AG04449 (cell line): ENCODE data around the gene LTBP2.
A peak's percentile ranks its signal among the peaks of the same experiment; 100 is the strongest.

ENCODE experiments used
- CTCF ChIA-PET: fragments of 350-600 bp; formaldehyde crosslinking; extraction: SDS; loops from one replicate; lab custom pipeline; 2021; ENCODE audit warnings: antibody characterized with exemption; lab: Yijun Ruan, JAX
- POLR2A ChIA-PET: fragments of 400-600, 350-600 bp; formaldehyde crosslinking; extraction: SDS; loops from one replicate; lab custom pipeline; 2020; ENCODE audit warnings: antibody characterized with exemption, inconsistent platforms; lab: Yijun Ruan, JAX
- DNase-seq: peaks from one replicate; pipeline ENCODE4 v3.0.0-alpha.2; 2010; ENCODE audit warnings: low read depth, low spot score
- H3K4me3 ChIP-seq: 2 replicates; pipeline ENCODE4 v1.5.1; 2011; ENCODE audit warnings: low read depth, mild to moderate bottlenecking, control low read depth, low read length
- CTCF ChIP-seq: IDR thresholded peaks from one replicate; pipeline ENCODE4 v1.5.1; 2011; ENCODE audit warnings: mild to moderate bottlenecking, moderate library complexity, low read length, control low read depth, inconsistent platforms; ENCODE audit not compliant: insufficient read depth; ENCODE audit errors: missing control alignments

LTBP2 gene

DNA sequence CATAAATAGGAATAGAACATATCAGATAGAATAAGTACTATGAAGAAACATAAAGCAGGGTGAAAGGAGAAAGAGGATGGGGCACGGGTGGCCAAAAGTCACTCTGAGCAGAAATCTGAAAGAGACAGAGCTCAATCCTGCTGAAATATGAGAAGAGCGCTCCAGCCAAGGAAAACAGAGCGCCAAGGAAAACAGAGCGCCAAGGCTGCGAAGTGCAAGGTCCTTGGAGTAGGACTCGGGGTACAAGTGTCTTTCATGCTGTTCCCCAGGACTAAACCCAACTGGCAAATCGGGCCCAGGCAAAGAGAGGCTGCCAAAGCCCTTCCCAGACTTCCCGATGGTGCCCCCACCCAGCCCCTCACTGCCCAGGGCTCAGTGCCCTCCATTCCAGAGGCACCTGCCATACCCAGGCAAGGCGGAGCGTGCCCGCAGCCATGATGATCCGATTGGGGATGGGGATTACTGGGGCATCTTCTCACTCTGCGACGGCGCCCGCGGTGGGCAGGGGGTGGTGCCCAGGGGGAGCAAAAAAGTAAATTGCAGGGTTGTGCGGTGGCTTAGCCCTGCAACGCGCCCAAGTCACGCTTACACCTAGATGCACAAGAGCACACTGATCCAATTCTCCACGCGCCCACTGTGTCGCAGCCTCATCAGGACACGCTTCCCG, 1.7 kb downstream of the LTBP2 start:
- H3K4me3 ChIP-seq = peak overlapping the region; percentile 67
- no peak for TF ChIP-seq CTCF
- POLR2A ChIA-PET = interaction anchor here (1.1 to 1.4 kb wide), 2 partner anchors 10 to 39 kb away, joined by 4 to 8 read pairs; no protein-coding TSS in a partner anchor
- CTCF ChIA-PET = interaction anchor here (0.7 to 12.5 kb wide), 41 partner anchors 9 to 296 kb away, joined by 3 to 318 read pairs (median 7); partner anchors contain the start of gene YLPM1
- DNase-seq = no peak

GRCh38 chr14:74609721-74610120, 2.3 kb downstream of the LTBP2 start:
- ChIA-PET POLR2A (no interaction called here), CTCF (interaction anchor here (0.7 to 12.5 kb wide), 52 partner anchors 9 to 308 kb away, joined by 3 to 318 read pairs (median 5); partner anchors contain the start of genes AREL1 and YLPM1)
- TF ChIP-seq CTCF = no peak
- no peak for DNase-seq
- peak overlapping the region; percentile 67 for H3K4me3 ChIP-seq

DNA sequence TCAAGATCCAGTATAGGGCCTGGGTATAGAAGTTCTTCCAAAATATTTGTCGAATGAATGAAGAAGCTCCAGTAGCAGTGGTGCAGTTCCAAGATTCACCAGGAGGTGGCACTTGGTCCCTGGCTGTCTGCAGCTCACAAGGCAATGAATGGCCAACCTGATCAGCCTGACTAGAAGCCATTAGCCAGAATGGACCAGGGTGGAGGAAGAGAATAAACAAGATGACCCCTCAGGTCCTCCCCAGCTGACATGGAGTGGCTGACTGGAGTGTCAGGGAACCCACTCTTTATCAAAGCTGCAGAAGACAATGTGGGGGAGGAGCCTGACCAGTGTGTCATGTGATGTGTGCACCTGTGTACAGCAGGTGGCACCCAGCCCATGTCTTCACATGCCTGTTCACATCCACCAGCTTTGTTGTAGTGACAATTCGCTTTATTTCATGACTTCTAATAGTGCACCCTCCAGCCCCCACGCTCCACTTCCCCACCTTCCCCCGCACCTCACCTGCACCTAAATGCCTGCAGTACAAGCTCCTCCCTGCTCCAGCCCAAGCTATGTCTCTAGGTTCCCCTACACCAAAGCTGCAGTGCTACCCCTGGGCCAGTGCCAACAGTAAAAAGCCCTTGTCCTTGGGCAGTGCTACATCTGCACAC, 3.0 kb downstream of the LTBP2 start:
- no peak overlapping the region; the same call in none of the 2 replicates for H3K4me3 ChIP-seq
- ChIA-PET POLR2A (interaction anchor here (0.6 to 1.0 kb wide), 5 partner anchors 8 to 195 kb away, joined by 3 to 4 read pairs (median 3); no protein-coding TSS in a partner anchor), CTCF (interaction anchor here (0.6 to 12.5 kb wide), 63 partner anchors 8 to 480 kb away, joined by 3 to 318 read pairs (median 4); partner anchors contain the start of genes AREL1 and YLPM1)
- TF ChIP-seq CTCF = peak; percentile 89
- DNase-seq = no peak

- no peak for TF ChIP-seq CTCF
- CTCF ChIA-PET = interaction anchor here (1.2 to 12.5 kb wide), 5 partner anchors 9 to 299 kb away, joined by 3 to 318 read pairs (median 3); no protein-coding TSS in a partner anchor
- H3K4me3 ChIP-seq = no peak overlapping the region
- no peak for DNase-seq
- POLR2A ChIA-PET = no interaction called here
These were observed 5.3 kb downstream of the LTBP2 start for GRCh38 chr14:74606727-74607126.

GRCh38 chr14:74605531-74606223, 6.4 kb downstream of the LTBP2 start:
- no peak overlapping the region for H3K4me3 ChIP-seq
- DNase-seq = no peak
- ChIA-PET CTCF (interaction anchor here (0.6 to 12.5 kb wide), 9 partner anchors 9 to 300 kb away, joined by 3 to 318 read pairs (median 3); no protein-coding TSS in a partner anchor), POLR2A (interaction anchor here (1.5 to 1.9 kb wide), 2 partner anchors 32 to 34 kb away, joined by 5 to 7 read pairs; no protein-coding TSS in a partner anchor)
- TF ChIP-seq CTCF = no peak
